ENCODE results near the gene TYK2.

DNA sequence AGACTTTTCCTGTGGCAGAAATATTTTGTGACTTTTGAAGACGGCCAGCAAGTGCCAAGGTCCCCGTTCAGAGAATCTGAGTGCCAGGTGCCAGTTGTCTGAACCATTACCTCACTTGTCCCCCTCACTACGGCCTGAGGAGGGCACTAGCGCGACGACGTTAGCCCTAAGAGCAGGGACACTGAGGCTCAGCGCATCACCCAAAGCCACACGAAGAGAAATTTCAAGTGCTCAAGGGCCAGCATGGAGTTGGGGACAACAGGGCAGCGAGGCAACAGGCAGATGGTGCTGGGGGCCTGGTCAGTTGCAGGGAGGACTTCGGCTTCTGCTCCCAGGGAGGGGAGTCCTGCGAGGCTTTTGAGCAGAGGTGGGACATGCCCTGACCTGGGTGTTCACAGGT lies 9.5 kb upstream of the TYK2 start:
- TF ChIP-seq, protein P1, sequence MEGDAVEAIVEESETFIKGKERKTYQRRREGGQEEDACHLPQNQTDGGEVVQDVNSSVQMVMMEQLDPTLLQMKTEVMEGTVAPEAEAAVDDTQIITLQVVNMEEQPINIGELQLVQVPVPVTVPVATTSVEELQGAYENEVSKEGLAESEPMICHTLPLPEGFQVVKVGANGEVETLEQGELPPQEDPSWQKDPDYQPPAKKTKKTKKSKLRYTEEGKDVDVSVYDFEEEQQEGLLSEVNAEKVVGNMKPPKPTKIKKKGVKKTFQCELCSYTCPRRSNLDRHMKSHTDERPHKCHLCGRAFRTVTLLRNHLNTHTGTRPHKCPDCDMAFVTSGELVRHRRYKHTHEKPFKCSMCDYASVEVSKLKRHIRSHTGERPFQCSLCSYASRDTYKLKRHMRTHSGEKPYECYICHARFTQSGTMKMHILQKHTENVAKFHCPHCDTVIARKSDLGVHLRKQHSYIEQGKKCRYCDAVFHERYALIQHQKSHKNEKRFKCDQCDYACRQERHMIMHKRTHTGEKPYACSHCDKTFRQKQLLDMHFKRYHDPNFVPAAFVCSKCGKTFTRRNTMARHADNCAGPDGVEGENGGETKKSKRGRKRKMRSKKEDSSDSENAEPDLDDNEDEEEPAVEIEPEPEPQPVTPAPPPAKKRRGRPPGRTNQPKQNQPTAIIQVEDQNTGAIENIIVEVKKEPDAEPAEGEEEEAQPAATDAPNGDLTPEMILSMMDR (IDR thresholded peaks at IDR 0.05), result no peak
- no peak for TF ChIP-seq POLR2AphosphoS5 (IDR thresholded peaks at IDR 0.05; ENCODE audit: low read depth, low read length)
- TF ChIP-seq, protein P2, sequence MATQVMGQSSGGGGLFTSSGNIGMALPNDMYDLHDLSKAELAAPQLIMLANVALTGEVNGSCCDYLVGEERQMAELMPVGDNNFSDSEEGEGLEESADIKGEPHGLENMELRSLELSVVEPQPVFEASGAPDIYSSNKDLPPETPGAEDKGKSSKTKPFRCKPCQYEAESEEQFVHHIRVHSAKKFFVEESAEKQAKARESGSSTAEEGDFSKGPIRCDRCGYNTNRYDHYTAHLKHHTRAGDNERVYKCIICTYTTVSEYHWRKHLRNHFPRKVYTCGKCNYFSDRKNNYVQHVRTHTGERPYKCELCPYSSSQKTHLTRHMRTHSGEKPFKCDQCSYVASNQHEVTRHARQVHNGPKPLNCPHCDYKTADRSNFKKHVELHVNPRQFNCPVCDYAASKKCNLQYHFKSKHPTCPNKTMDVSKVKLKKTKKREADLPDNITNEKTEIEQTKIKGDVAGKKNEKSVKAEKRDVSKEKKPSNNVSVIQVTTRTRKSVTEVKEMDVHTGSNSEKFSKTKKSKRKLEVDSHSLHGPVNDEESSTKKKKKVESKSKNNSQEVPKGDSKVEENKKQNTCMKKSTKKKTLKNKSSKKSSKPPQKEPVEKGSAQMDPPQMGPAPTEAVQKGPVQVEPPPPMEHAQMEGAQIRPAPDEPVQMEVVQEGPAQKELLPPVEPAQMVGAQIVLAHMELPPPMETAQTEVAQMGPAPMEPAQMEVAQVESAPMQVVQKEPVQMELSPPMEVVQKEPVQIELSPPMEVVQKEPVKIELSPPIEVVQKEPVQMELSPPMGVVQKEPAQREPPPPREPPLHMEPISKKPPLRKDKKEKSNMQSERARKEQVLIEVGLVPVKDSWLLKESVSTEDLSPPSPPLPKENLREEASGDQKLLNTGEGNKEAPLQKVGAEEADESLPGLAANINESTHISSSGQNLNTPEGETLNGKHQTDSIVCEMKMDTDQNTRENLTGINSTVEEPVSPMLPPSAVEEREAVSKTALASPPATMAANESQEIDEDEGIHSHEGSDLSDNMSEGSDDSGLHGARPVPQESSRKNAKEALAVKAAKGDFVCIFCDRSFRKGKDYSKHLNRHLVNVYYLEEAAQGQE (IDR thresholded peaks at IDR 0.05; ENCODE audit: insufficient read depth in 1 of 2, low read depth in 2 of 2, low read length in 1 of 2), result no peak
